GM19468 (cell line): ENCODE data around the gene MAPK8IP3.

Experiments
- ATAC-seq: cut with Tn5 transposase; IDR thresholded peaks from one replicate; pipeline ENCODE4 v1.9.1; 2021; ENCODE audit warnings: mild to moderate bottlenecking, moderate library complexity, moderate number of reproducible peaks; ENCODE audit not compliant: unreplicated experiment; ENCODE audit errors: extremely low read depth

The MAPK8IP3 gene

DNA sequence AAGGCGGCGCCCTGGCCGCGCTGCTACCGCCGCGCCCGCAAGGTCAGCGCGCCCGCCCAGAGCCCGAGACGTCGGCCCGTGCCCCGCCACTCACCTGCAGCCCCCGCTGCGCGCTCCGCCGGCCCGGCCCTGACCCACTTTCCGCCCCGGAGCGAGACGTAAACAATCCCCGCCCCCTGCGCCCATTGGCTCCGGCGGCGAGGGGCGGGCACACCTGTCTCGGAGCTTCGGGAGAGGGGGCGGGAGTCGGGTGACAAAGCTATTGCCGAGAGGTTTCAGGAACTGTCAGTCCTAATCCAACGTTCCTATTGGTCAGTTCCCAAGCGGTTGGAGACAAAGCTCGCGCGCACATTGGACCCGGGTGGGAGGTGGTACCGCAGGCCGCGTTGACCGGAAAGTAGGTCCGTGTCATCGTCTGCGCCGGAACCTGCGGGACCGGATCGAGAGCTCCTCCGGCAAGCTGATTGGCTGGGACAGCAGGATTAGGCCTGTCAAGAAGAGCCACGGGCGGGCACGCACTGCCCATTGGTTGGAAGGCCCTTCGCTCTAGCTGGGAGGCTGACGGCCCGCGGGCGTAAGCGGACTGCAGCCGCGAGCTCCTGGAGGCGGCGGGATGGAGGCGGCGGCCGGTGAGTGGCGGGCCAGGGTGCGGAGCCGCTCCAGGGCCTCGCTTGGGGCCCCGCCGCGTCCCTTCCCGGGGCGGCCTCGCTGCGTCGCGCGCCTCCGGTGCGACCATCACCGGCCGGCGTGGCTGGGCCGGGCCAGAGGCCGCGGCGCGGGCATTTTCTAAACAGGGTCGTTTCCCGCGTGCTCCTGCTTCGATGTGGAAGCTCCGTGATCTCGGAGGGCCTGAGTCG lies 76.6 kb downstream of the MAPK8IP3 start, which contains the start of the genes NUBP2 and SPSB3:
TSS of gene NUBP2 (plus strand) at position 553 of the 857 bp plus-strand sequence. CDS start at position 614, 61 bp downstream.
TSS of gene SPSB3 (minus strand) at position 164 of the 857 bp plus-strand sequence. CDS start 1,088 bp downstream, outside the sequence.
- peak; percentile 85 for ATAC-seq

DNA sequence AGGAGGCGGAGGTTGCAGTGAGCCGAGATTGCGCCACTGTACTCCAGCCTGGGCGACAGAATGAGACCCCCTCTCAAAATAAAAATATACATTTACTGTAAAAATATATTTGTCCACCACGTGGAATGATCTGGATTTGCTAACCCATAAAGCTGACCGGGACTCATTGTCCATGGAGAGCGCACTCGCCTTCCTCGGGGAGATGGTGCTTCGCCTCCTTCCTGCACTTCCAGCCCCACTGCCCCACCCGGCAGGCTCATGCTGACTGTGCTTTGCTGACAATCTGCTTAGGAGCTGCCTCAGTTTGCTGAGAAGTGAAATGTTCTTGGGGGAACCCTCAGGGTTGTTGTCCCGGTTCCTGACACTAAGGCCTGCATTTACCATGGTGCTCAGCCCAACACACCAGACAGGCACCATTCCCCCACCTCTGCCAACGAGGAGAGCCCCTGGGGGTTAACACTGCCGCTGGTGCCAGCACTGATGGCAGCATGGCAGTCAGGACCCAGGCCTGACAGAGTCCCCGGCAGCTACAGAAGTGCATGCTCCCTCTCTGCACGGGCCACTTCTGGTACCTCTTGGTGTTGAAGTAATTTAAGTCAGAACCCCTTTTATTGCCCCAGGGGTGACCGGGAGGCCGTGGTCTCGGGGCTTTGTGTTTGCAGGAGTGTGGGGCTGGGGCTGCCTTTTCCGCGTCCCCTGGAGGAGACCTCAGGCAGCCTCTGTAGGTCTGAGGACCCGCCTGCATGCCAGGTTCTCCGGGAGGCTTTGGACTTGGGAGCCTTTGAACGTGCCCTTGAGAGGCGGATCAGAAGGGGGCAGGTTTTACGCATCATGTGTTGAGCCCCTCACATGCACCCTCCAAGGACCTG lies 79.2 kb downstream of the MAPK8IP3 start:
- no peak for ATAC-seq

DNA sequence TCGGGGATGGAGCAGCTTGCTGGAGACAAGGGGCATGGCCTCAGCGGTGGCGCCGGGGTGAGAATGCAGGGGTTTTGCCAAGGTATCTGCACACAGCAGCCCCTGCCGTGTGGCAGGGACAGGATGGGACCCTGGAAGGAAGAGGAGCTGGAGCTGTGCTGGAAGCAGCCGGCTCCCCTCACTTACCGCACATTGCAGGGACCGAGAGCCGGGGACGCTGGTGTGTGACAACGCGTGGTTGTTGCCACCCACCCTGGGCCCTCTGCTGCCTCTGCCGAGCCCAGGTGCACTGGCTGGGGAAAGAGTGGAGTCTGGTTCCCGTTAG lies 79.8 kb downstream of the MAPK8IP3 start:
- no peak for ATAC-seq

DNA sequence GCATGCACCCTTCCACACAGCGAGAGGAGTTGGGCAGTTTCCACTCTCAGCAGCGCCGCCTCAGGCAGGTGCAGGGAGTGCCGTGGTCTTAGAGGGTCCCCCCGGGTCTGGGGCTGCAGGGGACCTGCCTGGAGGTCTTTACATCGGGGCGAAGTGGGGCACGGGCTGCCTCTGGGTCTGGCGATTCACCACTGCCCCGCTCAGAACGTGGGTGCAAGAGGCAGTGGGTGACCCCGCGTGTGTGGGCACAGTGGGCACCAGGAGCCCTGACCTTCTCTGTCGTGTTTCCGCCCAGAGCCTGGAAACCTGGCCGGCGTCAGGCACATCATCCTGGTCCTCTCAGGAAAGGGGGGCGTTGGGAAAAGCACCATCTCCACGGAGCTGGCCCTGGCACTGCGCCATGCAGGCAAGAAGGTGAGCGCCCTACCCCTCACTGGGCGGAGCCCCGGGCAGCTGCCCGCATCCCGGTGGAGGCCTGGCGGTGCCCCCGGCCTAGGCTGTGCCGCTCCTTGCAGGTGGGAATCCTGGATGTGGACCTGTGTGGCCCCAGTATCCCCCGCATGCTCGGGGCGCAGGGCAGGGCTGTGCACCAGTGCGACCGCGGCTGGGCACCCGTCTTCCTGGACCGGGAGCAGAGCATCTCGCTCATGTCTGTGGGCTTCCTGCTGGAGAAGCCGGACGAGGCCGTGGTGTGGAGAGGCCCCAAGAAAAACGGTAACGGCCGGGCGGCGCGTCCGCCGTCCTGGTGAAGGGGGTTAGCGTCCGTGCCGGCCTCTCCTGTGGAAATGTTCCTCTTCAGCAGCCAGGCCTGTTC lies 80.5 kb downstream of the MAPK8IP3 start:
- ATAC-seq: no peak

DNA sequence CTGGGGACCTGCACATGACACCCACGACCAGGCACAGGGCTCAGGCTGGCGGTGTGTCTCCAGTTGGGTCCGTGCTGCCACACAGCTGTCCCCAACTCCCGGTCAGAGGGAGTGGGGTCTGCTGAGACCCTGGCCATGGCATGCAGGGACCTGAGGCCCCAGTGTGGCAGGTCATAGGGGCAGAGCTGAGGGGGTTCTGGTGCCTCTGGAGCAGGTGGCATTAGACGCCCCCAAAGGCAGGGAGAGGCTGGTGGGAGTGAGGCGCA lies 81.0 kb downstream of the MAPK8IP3 start:
- no peak for ATAC-seq

DNA sequence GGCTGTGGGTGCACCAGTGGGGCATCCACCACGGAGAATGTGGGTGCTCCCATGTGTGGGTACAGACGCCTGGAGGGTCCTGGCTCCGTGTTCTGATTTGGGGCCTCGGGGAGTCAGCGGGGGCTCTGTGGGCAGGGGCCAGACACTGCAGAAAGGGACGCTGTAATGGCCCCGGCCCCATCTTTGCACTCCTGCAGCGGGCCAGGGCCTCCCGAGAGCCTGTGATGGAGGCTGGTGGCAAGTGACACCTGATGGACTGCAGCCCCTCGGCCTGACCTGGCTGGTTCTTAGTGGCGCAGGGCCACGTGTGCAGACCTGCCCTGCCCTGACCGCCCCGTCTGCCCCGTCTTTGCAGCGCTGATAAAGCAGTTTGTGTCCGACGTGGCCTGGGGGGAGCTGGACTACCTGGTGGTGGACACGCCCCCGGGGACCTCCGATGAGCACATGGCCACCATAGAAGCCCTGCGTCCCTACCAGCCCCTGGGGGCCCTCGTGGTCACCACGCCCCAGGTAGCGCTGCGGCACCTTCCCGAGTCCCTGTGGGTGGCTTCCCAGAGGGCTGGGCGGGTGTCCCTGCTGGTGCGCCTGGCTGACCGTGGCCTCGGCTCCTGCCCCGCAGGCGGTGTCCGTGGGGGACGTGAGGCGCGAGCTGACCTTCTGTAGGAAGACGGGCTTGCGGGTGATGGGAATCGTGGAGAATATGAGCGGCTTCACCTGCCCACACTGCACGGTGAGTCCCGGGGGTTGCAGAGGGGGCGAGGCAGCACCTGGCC lies 81.5 kb downstream of the MAPK8IP3 start:
- ATAC-seq: no peak

DNA sequence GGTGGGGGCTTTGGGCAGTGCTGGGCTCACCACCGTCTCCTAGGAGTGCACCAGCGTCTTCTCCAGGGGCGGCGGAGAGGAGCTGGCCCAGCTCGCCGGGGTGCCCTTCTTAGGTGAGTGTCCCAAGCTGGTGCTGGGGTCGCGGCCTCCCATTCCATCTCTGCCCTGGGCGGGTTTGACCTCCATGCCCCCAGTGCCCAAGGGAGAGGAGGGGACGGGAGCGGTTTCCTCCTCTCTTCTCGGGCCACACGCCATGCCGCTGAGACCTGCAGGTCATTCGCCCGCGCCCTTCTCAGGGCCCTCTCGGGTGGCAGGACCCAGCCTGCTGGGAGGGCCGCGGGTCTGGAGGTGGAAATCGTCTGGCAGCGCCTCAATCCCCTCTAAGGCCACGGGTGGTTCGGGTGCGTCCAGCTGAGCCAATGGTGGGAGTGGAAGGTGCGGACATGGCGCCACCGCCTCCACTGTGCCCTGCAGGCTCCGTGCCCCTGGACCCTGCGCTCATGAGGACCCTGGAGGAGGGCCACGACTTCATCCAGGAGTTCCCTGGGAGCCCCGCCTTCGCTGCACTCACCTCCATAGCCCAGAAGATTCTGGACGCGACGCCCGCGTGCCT lies 82.2 kb downstream of the MAPK8IP3 start:
- ATAC-seq: no peak

DNA sequence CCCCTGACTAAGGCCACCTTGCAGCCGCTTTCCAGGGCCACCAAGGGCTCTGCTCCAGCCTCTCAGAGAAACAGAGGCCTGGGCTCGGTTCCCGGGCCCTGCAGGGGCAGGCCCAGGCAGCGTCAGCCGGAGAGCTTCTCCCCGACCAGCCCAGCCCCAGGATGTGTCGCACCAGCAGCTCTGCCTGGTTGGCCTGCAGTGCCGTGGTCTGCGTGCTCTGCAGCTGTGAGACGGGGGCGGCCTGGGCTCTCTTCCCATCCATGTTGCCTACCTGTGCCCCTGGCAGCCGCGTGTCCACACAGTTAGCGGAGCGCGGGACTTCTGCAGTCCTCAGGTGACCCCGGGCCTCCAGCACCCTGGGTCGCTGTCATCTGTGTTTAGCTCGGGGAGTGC lies 82.7 kb downstream of the MAPK8IP3 start:
- ATAC-seq: no peak

DNA sequence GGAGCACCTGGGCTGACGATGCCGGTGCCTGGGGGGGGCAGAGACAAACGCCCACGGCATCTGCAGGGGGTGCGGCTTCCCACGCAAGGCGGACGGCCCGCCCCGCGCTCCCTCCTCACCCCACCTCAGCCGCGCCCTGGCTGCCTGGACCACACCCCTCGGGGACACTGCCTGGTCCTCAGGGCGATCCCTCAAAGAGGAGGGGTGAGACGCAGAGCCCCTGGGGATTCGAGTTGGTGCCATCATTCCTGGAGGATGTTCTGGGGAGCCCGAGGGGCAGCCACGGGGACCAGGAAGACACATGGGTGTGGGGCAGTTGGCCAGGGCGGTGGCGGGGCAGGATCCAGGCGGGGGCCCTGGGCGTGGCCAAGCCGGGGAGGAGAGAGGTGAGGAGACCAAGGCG lies 83.6 kb downstream of the MAPK8IP3 start:
- no peak for ATAC-seq

DNA sequence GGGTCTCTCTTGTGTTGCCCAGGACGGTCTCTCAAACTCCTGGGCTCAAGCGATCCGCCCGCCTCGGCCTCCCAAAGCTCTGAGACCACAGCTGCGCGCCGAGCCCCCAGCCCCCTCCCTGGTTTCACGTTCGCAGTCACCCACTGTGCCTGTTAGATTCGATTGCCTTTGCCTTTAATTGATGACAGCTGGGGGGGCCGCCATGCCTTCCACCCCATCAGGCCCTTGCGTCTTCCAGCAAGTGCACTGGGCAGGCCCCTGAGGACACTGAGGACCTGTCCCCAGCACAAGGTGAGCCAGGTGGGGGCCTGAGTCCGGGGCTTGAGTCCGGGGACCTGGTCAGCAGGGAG lies 84.2 kb downstream of the MAPK8IP3 start:
- ATAC-seq: no peak

DNA sequence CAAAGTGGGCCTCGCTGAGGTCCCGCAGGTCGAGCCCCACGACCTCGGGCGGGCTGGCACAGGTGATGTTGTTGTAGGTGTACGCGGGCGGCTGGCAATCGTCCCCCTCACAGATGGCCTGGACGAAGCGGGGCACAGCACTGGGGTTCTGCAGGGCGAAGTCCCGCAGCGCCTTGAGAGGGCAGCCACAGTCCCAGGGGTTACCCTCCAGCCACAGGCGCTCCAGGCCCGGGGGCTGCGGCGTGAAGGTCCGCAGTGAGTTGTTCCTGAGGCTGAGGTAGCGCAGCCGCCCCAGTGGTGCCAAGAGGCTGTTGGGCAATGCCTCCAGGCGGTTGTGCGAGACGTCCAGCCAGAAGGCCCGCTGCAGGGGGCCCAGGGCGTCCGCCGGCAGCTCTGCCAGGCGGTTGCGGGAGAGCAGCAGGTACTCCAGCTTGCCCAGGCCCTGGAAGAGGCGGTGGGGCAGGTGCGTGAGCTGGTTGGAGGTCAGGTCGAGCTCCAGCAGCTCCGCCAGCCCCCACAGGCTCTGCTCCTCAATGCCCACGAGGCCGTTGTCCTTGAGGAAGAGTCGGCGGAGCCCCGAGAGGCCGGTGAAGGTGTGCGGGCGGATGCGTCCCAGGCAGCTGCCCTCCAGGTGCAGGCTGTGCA lies 84.7 kb downstream of the MAPK8IP3 start:
- no peak for ATAC-seq

DNA sequence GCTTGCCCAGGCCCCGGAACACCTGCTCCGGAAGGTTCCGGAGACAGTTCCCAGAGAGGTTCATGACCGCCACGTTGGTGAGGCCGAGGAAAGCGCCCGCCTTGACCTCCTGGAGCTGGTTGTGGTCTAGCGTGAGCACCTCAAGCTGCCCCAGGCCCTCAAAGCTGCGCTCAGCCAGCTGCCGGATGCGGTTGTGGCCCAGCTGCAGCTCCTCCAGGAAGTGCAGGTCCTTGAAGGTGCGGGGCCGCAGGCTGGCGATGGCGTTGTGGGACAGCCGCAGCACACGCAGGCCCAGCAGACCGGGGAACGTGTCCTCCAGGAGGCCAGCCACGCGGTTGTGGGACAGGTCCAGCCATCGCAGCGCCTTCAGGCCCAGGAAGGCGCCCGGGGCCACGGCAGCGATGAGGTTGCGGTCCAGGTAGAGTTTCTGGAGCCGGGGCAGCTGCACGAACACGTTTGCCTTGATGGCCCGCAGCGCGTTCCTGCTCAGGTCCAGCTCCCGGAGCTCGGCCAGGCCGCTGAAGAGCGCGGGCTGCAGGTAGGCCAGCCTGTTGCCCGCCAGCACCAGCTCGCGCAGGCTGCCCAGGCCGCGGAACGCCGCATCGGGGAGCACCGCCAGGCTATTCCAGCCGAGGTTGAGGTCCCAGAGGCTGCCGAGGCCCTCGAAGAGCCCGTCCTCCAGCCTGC lies 85.4 kb downstream of the MAPK8IP3 start:
- no peak for ATAC-seq

DNA sequence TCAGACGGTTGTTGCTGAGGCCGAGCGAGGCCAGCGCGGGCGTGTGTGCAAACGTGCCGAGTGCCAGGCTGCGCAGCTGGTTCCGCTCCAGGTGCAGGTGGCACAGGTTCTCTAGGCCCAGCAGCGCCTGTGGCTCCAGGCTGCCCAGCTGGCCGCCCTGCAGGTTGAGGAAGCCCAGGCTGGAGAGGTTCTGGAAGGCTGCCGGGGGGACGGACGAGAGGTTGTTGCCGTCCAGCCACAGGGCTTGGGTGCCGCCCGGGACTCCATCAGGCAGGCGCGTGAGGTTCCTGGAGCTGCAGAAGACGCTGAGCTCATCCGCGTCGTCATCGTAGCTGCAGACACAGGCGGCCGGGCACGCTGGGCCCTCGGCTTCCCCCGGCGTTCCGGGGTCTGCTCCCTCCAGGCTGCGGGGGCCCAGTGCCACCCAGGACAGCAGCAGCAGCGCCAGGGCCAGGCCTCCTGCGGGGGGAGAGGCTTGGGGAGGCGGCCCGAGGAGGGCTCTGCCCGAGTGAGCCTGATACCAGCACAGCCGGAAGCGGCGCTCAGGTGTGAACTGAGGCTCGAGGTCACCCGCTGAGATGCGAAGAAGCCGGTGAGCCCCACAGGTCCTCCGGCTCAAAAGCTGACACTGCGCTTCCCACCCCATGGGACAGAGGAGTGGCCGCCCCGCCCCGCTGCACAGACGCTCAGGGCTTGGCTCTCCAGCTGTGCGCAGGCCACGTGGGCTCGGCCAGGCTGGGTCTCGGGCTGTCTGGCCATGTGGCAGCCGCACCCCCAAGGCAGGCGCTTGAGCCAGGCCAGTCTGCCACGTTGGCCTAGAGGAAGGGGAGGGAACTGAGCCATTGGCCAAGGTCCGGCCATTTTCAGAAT lies 86.2 kb downstream of the MAPK8IP3 start:
- no peak for ATAC-seq

DNA sequence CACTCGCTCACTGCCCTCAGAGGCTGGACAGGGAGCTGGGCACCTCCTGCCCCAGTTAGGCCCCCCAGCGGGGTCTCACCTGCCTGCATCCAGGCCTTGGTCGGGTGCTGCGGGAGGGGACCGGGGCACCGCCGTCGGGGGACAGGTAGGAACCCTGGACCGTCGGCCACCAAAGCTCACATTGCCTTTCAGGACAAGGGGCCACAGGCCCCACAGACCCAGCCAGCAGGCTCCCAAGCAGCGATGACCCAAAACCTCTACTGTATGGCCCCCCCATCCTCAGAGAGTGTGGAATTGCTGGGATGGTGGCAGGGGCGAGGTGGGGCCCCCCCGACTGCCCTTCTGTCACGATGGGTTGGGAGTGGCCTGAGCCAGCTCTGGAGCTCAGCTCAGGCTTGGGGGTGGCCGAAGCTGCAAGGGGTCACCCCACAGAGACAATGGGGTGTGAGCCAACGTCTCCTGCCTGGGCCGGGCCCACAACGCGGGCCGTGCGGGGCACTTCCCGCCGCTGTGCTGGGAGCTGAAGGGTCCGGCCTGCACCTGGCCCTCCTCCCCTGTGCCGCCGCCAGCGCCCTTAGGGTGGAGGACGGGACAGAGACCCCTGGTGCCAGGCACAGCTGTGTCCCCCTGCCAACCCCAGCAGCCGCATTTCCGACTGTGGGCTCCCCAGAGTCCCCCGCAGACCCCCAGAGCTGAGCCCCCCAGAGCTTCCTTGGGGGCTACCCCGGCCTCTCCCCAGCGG lies 87.0 kb downstream of the MAPK8IP3 start:
- no peak for ATAC-seq

DNA sequence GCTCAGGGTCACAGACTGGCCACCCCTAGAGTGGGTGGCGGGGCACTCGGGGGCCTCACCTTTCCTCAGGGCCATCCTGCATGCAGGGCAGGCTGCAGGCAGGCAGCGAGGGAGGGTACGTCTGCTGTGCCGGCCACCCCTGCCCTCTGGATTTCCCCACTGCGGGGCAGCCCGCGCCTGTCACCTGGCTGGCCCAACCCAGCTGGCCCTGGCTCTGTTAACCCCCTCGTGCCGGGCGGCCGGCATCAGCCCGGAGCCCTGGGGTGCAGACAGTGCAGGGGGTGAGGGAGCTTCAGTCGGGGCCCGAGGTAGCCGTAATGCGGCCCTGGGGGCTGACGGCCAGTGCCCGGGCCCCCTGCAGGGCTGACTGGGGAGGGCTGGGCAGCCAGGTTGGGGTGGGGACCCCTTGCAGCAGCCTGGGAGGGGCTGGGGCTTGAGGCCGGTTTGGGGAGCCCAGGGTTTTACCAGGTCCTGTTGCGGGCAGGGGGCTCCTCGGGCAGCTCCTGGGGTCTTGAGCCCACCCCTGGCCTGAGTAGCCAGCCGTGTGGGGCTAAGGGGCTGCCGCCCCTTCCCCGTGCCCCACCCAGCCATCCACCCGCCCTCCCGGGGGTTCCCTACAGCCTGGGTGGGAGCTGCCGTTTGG lies 87.7 kb downstream of the MAPK8IP3 start, which contains the start of gene IGFALS:
TSS of gene IGFALS (minus strand) at position 128 of the 643 bp plus-strand sequence. CDS start at position 75, 53 bp downstream.
- no peak for ATAC-seq

DNA sequence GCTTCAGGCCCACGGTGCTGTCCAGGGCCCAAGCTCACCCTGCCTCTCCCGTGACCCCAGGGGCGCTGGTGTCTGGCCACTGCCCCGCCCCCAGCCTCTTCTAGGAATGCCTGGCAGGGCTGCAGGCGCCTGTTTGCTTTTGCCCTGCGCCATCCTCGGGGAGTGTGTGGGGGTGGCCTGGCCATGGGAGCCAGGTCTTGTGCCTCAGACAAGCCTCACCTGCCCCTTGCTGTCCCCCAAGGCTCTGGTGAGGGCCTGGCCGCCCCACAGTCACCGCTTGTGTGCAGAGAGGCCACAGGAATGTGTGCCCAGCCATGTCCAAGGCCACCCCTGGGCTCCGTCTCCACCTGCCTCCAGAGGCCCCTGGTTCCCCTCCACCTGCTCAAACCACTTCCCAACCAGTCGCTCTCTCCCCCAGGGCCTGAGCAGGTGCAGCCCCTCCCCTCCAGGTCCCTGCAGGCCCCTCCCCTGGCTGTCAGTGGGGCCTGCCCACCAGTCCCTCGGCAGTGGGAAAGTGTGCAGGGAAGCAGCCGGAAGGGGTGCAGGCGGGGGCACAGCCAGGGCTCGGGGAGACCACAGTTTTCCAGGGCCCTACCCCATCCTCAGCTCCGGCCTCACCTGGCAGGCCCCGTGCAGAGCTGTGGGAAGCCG lies 88.4 kb downstream of the MAPK8IP3 start:
- ATAC-seq: no peak
